SK-N-SH treated with all-trans-retinoic acid at 6 μM for 48 hours (cell line): ENCODE measurements around the gene TLX1.

Source experiments
- CSDC2 ChIP-seq: fragments of 250-450 bp; sonication (Bioruptor Pico); IDR thresholded peaks from 2 replicates; pipeline ENCODE4 v1.5.0; 2020; ENCODE audit warnings: mild to moderate bottlenecking, moderate library complexity
- PATZ1 ChIP-seq: fragments of 250-450 bp; sonication (Bioruptor Pico); IDR thresholded peaks from 2 replicates; pipeline ENCODE4 v1.8.0; 2020; ENCODE audit warnings: mild to moderate bottlenecking, moderate library complexity, borderline replicate concordance
- ZFP30 ChIP-seq: fragments of 450-650 bp; formaldehyde crosslinking; IDR thresholded peaks from 2 replicates; pipeline ENCODE4 v1.5.0; 2022; ENCODE audit warnings: mild to moderate bottlenecking, moderate library complexity
- ZNF565 ChIP-seq: fragments of 450-650 bp; formaldehyde crosslinking; conservative IDR thresholded peaks from 2 replicates; pipeline ENCODE4 v1.5.0; 2020; ENCODE audit warnings: low read depth, mild to moderate bottlenecking, moderate library complexity

DNA sequence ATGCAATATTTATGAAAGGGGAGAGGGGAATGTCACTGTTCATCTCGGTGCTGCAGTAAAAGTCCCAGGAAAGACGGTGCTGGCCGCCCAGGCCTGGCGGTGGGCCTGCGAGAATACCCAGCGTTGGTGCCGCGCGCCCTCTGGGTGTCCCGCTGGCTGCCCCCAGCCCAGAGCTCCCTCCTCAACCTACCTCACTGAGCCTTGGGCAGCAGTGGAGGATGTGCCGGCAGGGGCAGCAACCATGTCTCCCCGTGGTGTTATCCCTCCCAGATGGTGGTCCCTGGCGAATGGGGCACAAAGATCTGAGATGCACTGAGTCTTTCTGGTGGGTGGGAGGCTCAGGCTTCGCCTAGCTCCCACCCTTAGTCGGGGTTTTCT, 9.5 kb upstream of the TLX1 start:
- TF ChIP-seq ZFP30 (CRISPR knock-in tag) = no peak
- TF ChIP-seq CSDC2 (CRISPR knock-in tag) = no peak
- no peak for TF ChIP-seq ZNF565 (CRISPR knock-in tag)
- no peak for TF ChIP-seq PATZ1
